Dermis blood vessel endothelial cell (primary cell): ENCODE data around the gene FNBP1L. TPM values are rescaled to one million over a fixed set of nuclear protein-coding genes. Genes with fewer than 3 reads are reported as not detected.
"Not testable (repeated sequence)": the region's sequence is repeated elsewhere in the genome, so short reads cannot be mapped to it uniquely, and the experiment has no call there.

ENCODE experiments used
- DNase-seq: peaks from one replicate; pipeline ENCODE4 v3.0.0; 2010
- total RNA-seq: library from RNA; depleted of rRNA; stranded (reverse); fragments of >200 nt; gene quantifications from 2 replicates; pipeline ENCODE4 v1.2.3, GENCODE V29; 2014

FNBP1L gene
- total RNA-seq, 1 donor from 2014 or later = 82.4 TPM

- DNase-seq = no peak
Measured at GRCh38 chr1:93575621-93576284, 127.8 kb downstream of the FNBP1L start.

GRCh38 chr1:93576346-93576745, 128.4 kb downstream of the FNBP1L start:
- no peak for DNase-seq

GRCh38 chr1:93576746-93577145, 128.8 kb downstream of the FNBP1L start:
- DNase-seq = no peak

- DNase-seq = no peak
Measured at GRCh38 chr1:93577536-93578432, 129.9 kb downstream of the FNBP1L start.

- no peak for DNase-seq
Measured at GRCh38 chr1:93578433-93578830, 130.5 kb downstream of the FNBP1L start.

- no peak for DNase-seq
Measured at GRCh38 chr1:93578911-93579825, 131.2 kb downstream of the FNBP1L start.

GRCh38 chr1:93579891-93580290, 132.0 kb downstream of the FNBP1L start:
- DNase-seq = peak; percentile 79

- DNase-seq = no peak
Measured at GRCh38 chr1:93581917-93582850, 134.3 kb downstream of the FNBP1L start.

- DNase-seq = no peak
Measured at GRCh38 chr1:93584261-93585003, 136.5 kb downstream of the FNBP1L start.

GRCh38 chr1:93585059-93585966, 137.4 kb downstream of the FNBP1L start:
- no peak for DNase-seq

GRCh38 chr1:93587354-93587753, 139.4 kb downstream of the FNBP1L start:
- no peak for DNase-seq

GRCh38 chr1:93588206-93588605, 140.3 kb downstream of the FNBP1L start:
- peak; percentile 76 for DNase-seq

GRCh38 chr1:93588955-93589354, 141.0 kb downstream of the FNBP1L start:
- DNase-seq = no peak

- DNase-seq = not testable (repeated sequence)
Measured at GRCh38 chr1:93591291-93591675, 143.4 kb downstream of the FNBP1L start.

GRCh38 chr1:93591676-93592550, 144.0 kb downstream of the FNBP1L start:
- peak; percentile 26 for DNase-seq

GRCh38 chr1:93592551-93592949, 144.6 kb downstream of the FNBP1L start:
- no peak for DNase-seq

GRCh38 chr1:93593854-93594602, 146.1 kb downstream of the FNBP1L start:
- DNase-seq = no peak

GRCh38 chr1:93594603-93594880, 146.6 kb downstream of the FNBP1L start:
- no peak for DNase-seq
